Lower lobe of right lung (tissue), 2 donors: ENCODE results near the gene ZEB2. TPM values are rescaled to one million over a fixed set of nuclear protein-coding genes. Genes with fewer than 3 reads are reported as not detected.

ENCODE experiments used
- ATAC-seq, 2 donors: fragments of 200-7000 bp; cut with Tn5 transposase; one replicate each; pipeline ENCODE4 v1.9.1; 2020 to 2022; ENCODE audit warnings: mild to moderate bottlenecking in 2 of 2, moderate library complexity in 2 of 2
- DNase-seq: peaks from one replicate; pipeline ENCODE4 v3.0.0-alpha.2; 2020
- H3K27ac ChIP-seq: fragments of 200-600 bp; one replicate; pipeline ENCODE4 v1.8.0; 2022
- H3K27me3 ChIP-seq: fragments of 200-600 bp; one replicate; pipeline ENCODE4 v1.8.0; 2022; ENCODE audit warnings: low read depth
- H3K36me3 ChIP-seq: fragments of 200-600 bp; one replicate; pipeline ENCODE4 v1.8.0; 2022; ENCODE audit warnings: mild to moderate bottlenecking
- H3K4me1 ChIP-seq: fragments of 200-600 bp; one replicate; pipeline ENCODE4 v1.8.0; 2022
- H3K4me3 ChIP-seq: fragments of 200-600 bp; one replicate; pipeline ENCODE4 v1.8.0; 2022; ENCODE audit warnings: mild to moderate bottlenecking
- H3K9me3 ChIP-seq: fragments of 200-600 bp; one replicate; pipeline ENCODE4 v1.8.0; 2022
- CTCF ChIP-seq: fragments of 200-600 bp; IDR thresholded peaks from one replicate; pipeline ENCODE4 v1.8.0; 2022; ENCODE audit warnings: antibody characterized with exemption, mild to moderate bottlenecking
- intact Hi-C: fragments of 100-400 bp; cut with DNase I; formaldehyde crosslinking; loops from one replicate; pipeline ENCODE4 v1.11.0; 2022
- total RNA-seq: library from RNA; stranded (reverse); fragmentation: NEBNext Ultra II Directional; extraction: Animal tissue kit (Norgen Biotek cat#: 25700); gene quantifications from one replicate; pipeline ENCODE4 v1.2.1, GENCODE V29; 2021
- donor health status: DM: no; HTN: yes; CAD: no; lungs with severe emphysema.

Gene ZEB2
- total RNA-seq, 1 donor from 2014 or later, result 220 TPM

- intact Hi-C loops, result no loop called here
- Histone ChIP-seq H3K36me3 (no peaks in the 10 kb centered on the region), H3K4me1 (peaks cover 72% of the 10 kb centered on the region), H3K27me3 (no peaks in the 10 kb centered on the region), H3K9me3 (no peaks in the 10 kb centered on the region), H3K4me3 (no peak overlapping the region), H3K27ac (peak overlapping the region; percentile 53)
- DNase-seq, result no peak
- TF ChIP-seq CTCF, result no peak
- no peak for ATAC-seq
Observed at GRCh38 chr2:144504218-144504641, 15.7 kb downstream of the ZEB2 start.

DNA sequence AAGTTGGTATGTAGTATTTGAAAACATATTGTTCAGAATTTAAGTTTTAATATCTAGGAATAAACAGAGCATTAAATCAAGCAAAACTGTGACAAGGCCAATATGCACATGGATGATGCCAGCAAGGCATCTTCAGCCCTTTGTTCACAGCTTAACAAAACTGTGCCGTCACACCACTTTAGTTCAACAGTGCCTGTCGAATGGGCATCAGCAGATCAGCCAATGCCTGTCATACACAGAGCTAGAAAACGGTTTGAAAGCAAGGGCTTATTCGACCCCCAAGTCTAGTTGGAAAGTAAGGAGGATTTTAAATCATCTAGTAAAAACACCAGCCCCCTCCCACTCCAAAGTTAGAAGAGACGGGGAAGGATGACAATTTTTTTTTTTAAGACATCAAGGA, 16.7 kb downstream of the ZEB2 start:
- no peak overlapping the region for H3K4me3 ChIP-seq
- no peak for ATAC-seq
- intact Hi-C loops, result no loop called here

GRCh38 chr2:144502369-144502768, 17.6 kb downstream of the ZEB2 start:
- ATAC-seq, result peak in 1 of 2 donors; percentile 41
- intact Hi-C loops, result no loop called here
- no peak for TF ChIP-seq CTCF
- H3K27me3 ChIP-seq, result no peaks in the 10 kb centered on the region
- H3K4me1 ChIP-seq, result peaks cover 59% of the 10 kb centered on the region
- no peaks in the 10 kb centered on the region for H3K9me3 ChIP-seq
- DNase-seq, result no peak
- no peaks in the 10 kb centered on the region for H3K36me3 ChIP-seq
- no peak overlapping the region for H3K27ac ChIP-seq
- H3K4me3 ChIP-seq, result no peak overlapping the region

More for the DNA sequence above, 16.7 kb downstream of the ZEB2 start:
- no peak for DNase-seq
- H3K27me3 ChIP-seq, result no peaks in the 10 kb centered on the region
- no peaks in the 10 kb centered on the region for H3K9me3 ChIP-seq
- no peaks in the 10 kb centered on the region for H3K36me3 ChIP-seq
- peaks cover 65% of the 10 kb centered on the region for H3K4me1 ChIP-seq
- peak overlapping the region; percentile 53 for H3K27ac ChIP-seq
- TF ChIP-seq CTCF, result no peak

DNA sequence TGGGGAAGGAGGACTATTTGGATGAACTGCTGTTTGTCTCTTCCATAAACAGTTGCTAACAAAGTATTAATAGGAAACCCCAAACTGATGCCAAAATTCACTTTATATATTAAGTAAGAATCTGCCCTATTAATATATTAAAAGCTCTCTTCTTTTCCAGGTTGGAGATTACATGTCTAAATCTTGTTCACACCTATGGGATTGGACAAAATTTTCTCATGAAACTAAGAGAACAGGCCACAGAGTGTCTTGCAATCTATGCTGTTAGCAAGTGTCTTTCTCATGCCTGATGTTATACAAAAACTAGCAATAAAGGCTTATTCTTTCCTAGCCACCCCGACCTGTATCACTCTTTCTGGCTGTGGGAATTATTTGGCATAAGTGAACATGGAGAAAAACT, 18.3 kb downstream of the ZEB2 start:
- DNase-seq (no peak), ATAC-seq (no peak)
- intact Hi-C loops, result no loop called here
- Histone ChIP-seq H3K36me3 (no peaks in the 10 kb centered on the region), H3K27ac (no peak overlapping the region), H3K27me3 (no peaks in the 10 kb centered on the region), H3K4me3 (no peak overlapping the region), H3K9me3 (no peaks in the 10 kb centered on the region), H3K4me1 (peaks cover 60% of the 10 kb centered on the region)
- TF ChIP-seq CTCF, result no peak

- H3K9me3 ChIP-seq, result no peaks in the 10 kb centered on the region
- no peak for DNase-seq
- H3K4me1 ChIP-seq, result peaks cover 60% of the 10 kb centered on the region
- ATAC-seq, result no peak
- no peaks in the 10 kb centered on the region for H3K27me3 ChIP-seq
- no peaks in the 10 kb centered on the region for H3K36me3 ChIP-seq
- intact Hi-C loops, result no loop called here
- no peak overlapping the region for H3K4me3 ChIP-seq
- no peak for TF ChIP-seq CTCF
- H3K27ac ChIP-seq, result no peak overlapping the region
Observed at GRCh38 chr2:144501118-144501517, 18.8 kb downstream of the ZEB2 start.

DNA sequence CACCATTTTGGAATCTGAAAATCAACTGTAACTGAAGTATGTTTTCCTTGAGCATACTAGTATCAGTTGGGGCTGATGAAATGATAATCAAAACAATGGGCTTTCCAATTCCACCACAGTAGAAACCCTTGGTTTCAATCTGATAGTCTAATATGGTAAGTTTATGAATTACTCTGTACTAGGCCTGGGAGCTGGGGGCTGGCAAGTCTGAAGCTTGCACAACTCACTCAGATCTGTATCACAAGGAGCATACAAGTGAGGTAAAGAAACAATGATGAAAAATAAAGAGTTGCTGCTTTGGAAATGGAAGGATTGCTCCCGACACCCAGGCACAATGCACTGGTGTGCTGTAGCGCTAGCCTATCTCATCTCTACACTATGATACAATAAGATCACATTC, 19.4 kb downstream of the ZEB2 start:
- H3K9me3 ChIP-seq, result no peaks in the 10 kb centered on the region
- no peaks in the 10 kb centered on the region for H3K36me3 ChIP-seq
- H3K4me1 ChIP-seq, result peaks cover 60% of the 10 kb centered on the region
- TF ChIP-seq CTCF, result no peak
- no peak overlapping the region for H3K4me3 ChIP-seq
- DNase-seq (no peak), ATAC-seq (no peak)
- H3K27ac ChIP-seq, result no peak overlapping the region
- intact Hi-C loops, result no loop called here
- H3K27me3 ChIP-seq, result no peaks in the 10 kb centered on the region
